WTC11 (cell line): ENCODE measurements around the gene MEGF9.

Source experiments
- CTCF ChIP-seq: fragments of 200-600 bp; IDR thresholded peaks from 2 replicates; pipeline ENCODE4 v1.8.0; 2022; ENCODE audit warnings: antibody characterized with exemption
- STAT6 ChIP-seq: sonication (generic); formaldehyde crosslinking; conservative IDR thresholded peaks from 2 replicates; pipeline ENCODE4 v1.8.1; 2023; ENCODE audit warnings: mild to moderate bottlenecking, low read depth, missing genetic modification reagents, moderate library complexity

- TF ChIP-seq CTCF (no peak), STAT6 (CRISPR knock-in tag) (no peak)
These were observed 110.7 kb downstream of the MEGF9 start for GRCh38 chr9:120603591-120603990.
